PC-3 (cell line): ENCODE measurements around the gene DLG1. TPM values are rescaled to one million over a fixed set of nuclear protein-coding genes. Genes with fewer than 3 reads are reported as not detected.

Experiments used
- ATAC-seq: fragments of 200-7000 bp; cut with Tn5 transposase; 2 replicates; pipeline ENCODE4 v1.9.1; 2020; ENCODE audit warnings: mild to moderate bottlenecking, moderate library complexity
- BruUV-seq: library from RNA; stranded (reverse); fragments of 400-500 nt; replicated peaks from 2 replicates; lab custom pipeline; 2021; lab: Mats Ljungman, UMichigan
- CTCF ChIA-PET: fragments of 300-600 bp; sonication (Branson Sonifier 250); formaldehyde crosslinking; loops from one replicate; lab custom pipeline; 2022; ENCODE audit warnings: antibody characterized with exemption; lab: Charles Lee
- POLR2A ChIA-PET: fragments of 300-600 bp; sonication (Branson Sonifier 250); formaldehyde crosslinking; loops from one replicate; lab custom pipeline; 2022; ENCODE audit warnings: antibody characterized with exemption; ENCODE audit not compliant: unreplicated experiment; lab: Charles Lee
- DNase-seq: peaks from one replicate; pipeline ENCODE4 v3.0.0-alpha.2; 2015
- H2AFZ ChIP-seq: fragments of 300-600 bp; sonication (generic); 2 replicates; pipeline ENCODE4 v1.6.0; 2016; ENCODE audit warnings: antibody characterized with exemption, low read length
- H3F3A ChIP-seq: fragments of 300-600 bp; sonication (generic); one replicate; pipeline ENCODE4 v1.6.0; 2017; ENCODE audit warnings: antibody characterized with exemption, low read length, control low read depth, mild to moderate bottlenecking; ENCODE audit not compliant: unreplicated experiment
- H3K27ac ChIP-seq: fragments of 300-600 bp; sonication (generic); 2 replicates; pipeline ENCODE4 v1.5.1; 2016; ENCODE audit warnings: mild to moderate bottlenecking, low read length
- H3K27me3 ChIP-seq: fragments of 300-600 bp; sonication (generic); 2 replicates; pipeline ENCODE4 v1.6.1; 2016; ENCODE audit warnings: low read length, mixed read lengths
- H3K36me3 ChIP-seq: fragments of 300-600 bp; sonication (generic); 2 replicates; pipeline ENCODE4 v1.6.1; 2016; ENCODE audit warnings: low read depth, mixed run types, low read length, mixed read lengths
- H3K4me1 ChIP-seq: fragments of 300-600 bp; sonication (generic); 2 replicates; pipeline ENCODE4 v1.5.1; 2016; ENCODE audit warnings: low read length; ENCODE audit not compliant: insufficient read depth
- H3K4me2 ChIP-seq: fragments of 300-600 bp; sonication (generic); 2 replicates; pipeline ENCODE4 v1.6.0; 2016; ENCODE audit warnings: low read length
- H3K4me3 ChIP-seq: fragments of 300-600 bp; sonication (generic); 2 replicates; pipeline ENCODE4 v1.5.1; 2016; ENCODE audit warnings: mild to moderate bottlenecking, low read length, mixed read lengths
- H3K79me2 ChIP-seq: fragments of 300-600 bp; sonication (generic); 2 replicates; pipeline ENCODE4 v1.6.1; 2017; ENCODE audit warnings: low read length, mixed read lengths
- H3K9ac ChIP-seq: fragments of 300-600 bp; sonication (generic); 2 replicates; pipeline ENCODE4 v1.6.0; 2016; ENCODE audit warnings: mild to moderate bottlenecking, low read length
- H3K9me2 ChIP-seq: fragments of 300-600 bp; sonication (generic); replicated peaks from 2 replicates; pipeline ENCODE4 v1.6.1; 2016; ENCODE audit warnings: mixed run types, low read length, mixed read lengths
- H3K9me3 ChIP-seq: fragments of 300-600 bp; sonication (generic); 2 replicates; pipeline ENCODE4 v1.6.1; 2016; ENCODE audit warnings: low read length, mixed read lengths
- H4K20me1 ChIP-seq: fragments of 300-600 bp; sonication (generic); 2 replicates; pipeline ENCODE4 v1.6.1; 2016; ENCODE audit warnings: low read length, mixed read lengths
- CTCF ChIP-seq: fragments of 300-600 bp; sonication (generic); conservative IDR thresholded peaks from 2 replicates; pipeline ENCODE4 v1.5.1; 2017; ENCODE audit warnings: antibody characterized with exemption, low read depth, mild to moderate bottlenecking, low read length
- EZH2 ChIP-seq: fragments of 300-600 bp; sonication (generic); IDR thresholded peaks from one replicate; pipeline ENCODE4 v1.6.1; 2017; ENCODE audit warnings: antibody characterized with exemption, mild to moderate bottlenecking, low read length; ENCODE audit not compliant: unreplicated experiment
- EZH2phosphoT487 ChIP-seq: fragments of 300-600 bp; sonication (generic); IDR thresholded peaks from 2 replicates; pipeline ENCODE4 v1.6.1; 2018; ENCODE audit warnings: mild to moderate bottlenecking, antibody characterized with exemption, low read length, borderline replicate concordance
- intact Hi-C: fragments of 100-400 bp; cut with micrococcal nuclease; formaldehyde crosslinking; loops from 2 replicates; pipeline ENCODE4 v1.9.0; 2023
- total RNA-seq: library from RNA; depleted of rRNA; stranded (reverse); fragments of >200 nt; gene quantifications from 2 replicates; pipeline ENCODE4 v1.2.3, GENCODE V29; 2014

Gene DLG1
- total RNA-seq, 1 experiment from 2014 or later, result 60.8 TPM

GRCh38 chr3:197003461-197004385 lies 294.7 kb downstream of the DLG1 start:
- ATAC-seq (peak; percentile 34), DNase-seq (peak; percentile 39)
- Histone ChIP-seq H3K27me3 (no peaks in the 10 kb centered on the region), H3K4me2 (peak overlapping the region; percentile 98), H3K9ac (peak overlapping the region; percentile 88), H3F3A (no peaks in the 10 kb centered on the region), H3K79me2 (peaks cover 5% of the 10 kb centered on the region), H3K4me1 (peaks cover 12% of the 10 kb centered on the region), H4K20me1 (no peaks in the 10 kb centered on the region), H3K9me2 (no peaks in the 10 kb centered on the region), H3K27ac (peak overlapping the region; percentile 50), H3K9me3 (no peaks in the 10 kb centered on the region), H2AFZ (peak overlapping the region; percentile 71), H3K4me3 (peak overlapping the region; percentile 83), H3K36me3 (no peaks in the 10 kb centered on the region)
- no peak for TF ChIP-seq CTCF
- TF ChIP-seq EZH2, result no peak
- TF ChIP-seq EZH2phosphoT487, result no peak
- ChIA-PET POLR2A (interaction anchor here (0.6 to 1.0 kb wide), 2 partner anchors 26 to 198 kb away, joined by 5 to 9 read pairs; partner anchors contain the start of gene MELTF), CTCF (interaction anchor here (0.6 to 1.1 kb wide), 5 partner anchors 12 to 164 kb away, joined by 6 to 9 read pairs (median 7); partner anchors contain the start of gene MELTF)
- intact Hi-C loops, result loop anchor here (1.0 kb wide), 2 partner anchors 24 to 184 kb away; no protein-coding TSS in a partner anchor
- BruUV-seq, result TSS peak; percentile 76

- Histone ChIP-seq H3K27me3 (no peaks in the 10 kb centered on the region), H3K9ac (peak overlapping the region; percentile 88), H3K9me2 (no peaks in the 10 kb centered on the region), H3K27ac (no peak overlapping the region), H3F3A (no peaks in the 10 kb centered on the region), H3K4me1 (peaks cover 12% of the 10 kb centered on the region), H3K4me3 (peak overlapping the region; percentile 83), H3K79me2 (peaks cover 5% of the 10 kb centered on the region), H2AFZ (peak overlapping the region; percentile 80), H3K9me3 (no peaks in the 10 kb centered on the region), H4K20me1 (no peaks in the 10 kb centered on the region), H3K36me3 (no peaks in the 10 kb centered on the region), H3K4me2 (peak overlapping the region; percentile 88)
- TF ChIP-seq EZH2, result no peak
- TF ChIP-seq CTCF, result peak; percentile 56
- TF ChIP-seq EZH2phosphoT487, result no peak
- ATAC-seq (peak; percentile 78), DNase-seq (peak; percentile 88)
- ChIA-PET CTCF (interaction anchor here (0.6 to 1.1 kb wide), 6 partner anchors 13 to 165 kb away, joined by 6 to 9 read pairs (median 6); partner anchors contain the start of gene MELTF), POLR2A (interaction anchor here (0.6 to 1.0 kb wide), 3 partner anchors 27 to 474 kb away, joined by 5 to 9 read pairs (median 6); partner anchors contain the start of gene MELTF)
- no TSS peak for BruUV-seq
- intact Hi-C loops, result loop anchor here (1.0 kb wide), 2 partner anchors 24 to 184 kb away; no protein-coding TSS in a partner anchor
Observed at GRCh38 chr3:197002701-197003454, 295.5 kb downstream of the DLG1 start.
